HG03571 (cell line): ENCODE measurements around the gene APOO.
"Not testable (repeated sequence)": the region's sequence is repeated elsewhere in the genome, so short reads cannot be mapped to it uniquely, and the experiment has no call there.

ENCODE experiments used
- ATAC-seq: cut with Tn5 transposase; IDR thresholded peaks from one replicate; pipeline ENCODE4 v1.9.1; 2021; ENCODE audit not compliant: unreplicated experiment

APOO gene

DNA sequence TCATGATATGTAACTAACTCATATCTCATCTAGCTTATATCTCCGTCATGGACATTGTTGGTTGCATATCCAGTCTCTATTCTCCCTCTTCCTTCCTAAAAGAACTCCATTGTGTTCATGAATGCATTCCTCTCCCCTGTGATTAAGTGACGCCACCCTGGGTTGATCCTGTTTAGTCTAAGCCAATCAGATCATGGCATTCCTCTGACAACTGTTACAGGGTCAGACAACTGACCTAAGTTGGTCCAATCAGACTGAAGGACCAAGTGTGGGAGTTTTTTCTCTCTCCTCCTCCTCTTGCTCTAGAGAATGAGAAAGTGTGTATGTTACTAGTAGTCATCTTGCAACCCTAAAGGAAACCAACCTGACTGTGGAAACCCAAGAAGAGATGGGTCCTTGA lies 3.6 kb downstream of the APOO start:
- no peak for ATAC-seq

DNA sequence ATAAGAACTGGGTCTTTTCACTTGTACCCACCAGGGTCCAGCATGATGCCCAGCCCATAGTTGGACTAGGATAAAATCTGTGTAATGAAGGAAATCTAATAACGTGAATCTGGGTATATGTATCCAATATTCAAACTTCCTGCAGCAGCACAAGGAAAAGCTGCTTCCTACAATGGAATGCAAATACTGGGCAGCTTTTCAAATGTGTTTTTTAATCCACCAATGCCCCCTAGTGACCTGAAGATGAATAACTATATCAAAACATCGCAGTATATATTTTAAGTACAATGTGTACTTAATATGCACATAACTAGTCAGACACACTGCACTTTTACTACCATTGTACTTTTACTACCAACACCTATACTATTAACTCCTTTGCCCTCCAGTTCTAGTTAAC lies 5.3 kb downstream of the APOO start:
- no peak for ATAC-seq

DNA sequence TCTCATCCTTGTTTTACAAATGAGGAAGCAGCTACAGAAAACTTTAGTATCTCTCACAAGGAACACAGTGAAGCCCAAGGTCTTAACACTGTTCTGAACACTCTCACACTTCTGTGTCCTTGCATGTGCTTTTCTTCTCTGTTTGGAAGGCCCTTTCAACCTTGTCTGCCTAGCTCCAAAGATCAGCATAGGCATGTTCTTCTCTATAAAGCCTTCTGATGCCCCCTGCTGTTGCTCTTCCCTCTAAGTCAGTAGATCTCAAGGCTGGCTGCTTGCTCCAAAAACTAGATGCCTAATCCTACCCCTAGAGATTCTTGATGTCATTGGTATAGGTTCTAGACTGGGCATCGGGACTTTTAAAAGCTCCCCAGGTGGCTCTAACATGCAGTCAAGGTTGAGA lies 5.9 kb downstream of the APOO start:
- no peak for ATAC-seq

DNA sequence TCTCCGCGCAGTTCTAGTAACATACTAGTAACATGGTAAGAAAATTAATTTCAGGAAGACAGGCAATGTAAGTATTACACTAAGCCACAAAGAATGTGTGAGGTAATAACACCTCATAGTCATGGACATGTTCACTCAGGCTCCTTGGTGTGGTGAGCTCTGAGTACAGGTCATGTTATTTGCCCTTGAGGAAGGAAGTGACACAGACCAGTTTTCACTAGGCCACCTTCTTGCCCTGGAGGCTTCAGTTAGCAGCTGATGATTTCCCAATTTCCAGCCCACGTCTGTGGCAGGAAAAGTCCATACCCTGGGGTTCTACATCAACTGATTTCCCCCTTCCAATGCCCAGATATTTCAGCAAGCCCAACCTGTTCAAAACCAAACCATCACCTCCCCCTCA lies 6.7 kb downstream of the APOO start:
- ATAC-seq, result no peak

DNA sequence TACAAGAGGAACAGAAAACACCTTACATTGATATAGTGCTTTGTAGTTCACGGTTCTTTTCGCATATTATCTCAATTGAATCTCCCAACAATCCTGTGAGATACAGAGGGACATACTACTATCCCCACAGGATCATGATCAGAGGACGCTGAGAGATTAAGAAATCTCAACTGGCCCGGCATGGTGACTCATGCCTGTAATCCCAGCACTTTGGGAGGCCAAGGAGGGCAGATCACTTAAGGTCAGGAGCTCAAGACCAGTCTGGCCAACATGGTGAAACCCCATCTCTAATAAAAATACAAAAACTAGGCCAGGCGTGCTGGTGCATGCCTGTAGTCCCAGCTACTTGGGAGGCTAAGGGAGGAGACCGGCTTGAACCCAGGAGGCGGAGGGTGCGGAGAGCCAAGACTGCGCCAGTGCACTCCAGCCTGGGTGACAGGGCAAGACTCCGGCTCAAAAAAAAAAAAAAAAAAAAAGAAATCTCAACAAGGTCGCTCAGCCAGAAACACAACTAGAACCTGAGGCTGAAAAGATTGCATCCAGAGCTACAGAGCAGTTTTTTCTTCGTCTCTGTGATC lies 7.4 kb downstream of the APOO start:
- no peak for ATAC-seq

DNA sequence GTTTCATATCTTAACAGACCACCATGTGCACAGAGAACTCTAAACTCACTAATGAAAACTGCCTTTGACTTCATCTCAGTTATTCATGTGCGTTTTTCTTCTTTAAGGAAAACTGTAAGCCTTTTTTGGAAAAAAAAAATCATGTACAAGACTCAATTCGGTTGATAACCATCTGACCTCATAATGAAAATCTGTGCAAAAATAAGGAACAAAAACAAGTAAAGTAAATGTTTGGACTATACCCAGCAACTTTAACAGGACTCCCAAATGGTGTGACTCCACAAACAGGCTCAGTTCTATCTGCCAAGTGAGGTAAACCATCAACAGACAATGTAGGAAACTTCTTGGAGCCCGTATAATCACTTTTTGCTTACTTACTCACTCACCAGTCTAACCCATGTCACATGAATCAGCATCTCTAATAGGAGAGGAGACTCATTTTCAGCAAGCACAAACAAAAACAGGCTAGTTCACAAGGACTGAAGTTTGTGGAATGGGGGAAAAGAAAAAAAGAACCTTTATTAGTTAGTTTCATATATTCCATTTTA lies 9.3 kb downstream of the APOO start:
- ATAC-seq, result no peak

DNA sequence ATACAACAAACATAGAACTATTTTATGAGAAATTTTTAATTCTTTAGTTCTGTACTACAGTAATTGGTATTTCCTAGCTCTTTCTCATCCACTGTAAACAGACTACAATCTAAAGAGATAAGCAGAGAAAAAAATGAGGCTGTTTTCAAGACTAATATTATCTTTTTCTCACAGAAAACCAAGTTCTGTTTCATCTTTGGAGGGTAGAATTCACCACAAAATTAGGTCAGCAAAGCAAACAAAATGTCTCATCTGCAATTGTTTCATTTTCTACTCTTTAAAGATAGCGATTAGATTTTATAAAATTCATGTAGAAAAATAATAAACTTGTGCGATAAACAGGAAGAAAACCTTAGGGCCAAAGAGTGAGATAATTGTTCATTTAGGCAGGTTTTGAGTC lies 10.8 kb downstream of the APOO start:
- no peak for ATAC-seq

DNA sequence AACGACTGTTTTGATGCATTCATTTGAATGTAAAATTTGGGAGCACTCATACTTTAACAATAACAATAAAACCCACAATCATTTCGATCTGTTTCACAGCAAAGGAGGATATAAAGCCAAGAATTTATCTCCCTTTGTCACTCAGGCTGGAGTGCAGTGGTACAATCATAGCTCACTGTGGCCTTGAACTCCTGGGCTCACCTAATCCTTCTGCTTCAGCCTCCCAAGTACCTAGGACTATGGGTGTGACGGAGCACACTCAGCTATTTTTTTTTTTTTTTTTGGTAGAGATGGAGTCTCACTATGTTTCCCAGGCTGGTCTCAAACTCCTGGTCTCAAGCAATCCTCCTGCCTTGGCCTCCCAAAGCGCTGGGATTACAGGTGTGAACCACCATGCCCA lies 11.2 kb downstream of the APOO start:
- ATAC-seq, result not testable (repeated sequence)

DNA sequence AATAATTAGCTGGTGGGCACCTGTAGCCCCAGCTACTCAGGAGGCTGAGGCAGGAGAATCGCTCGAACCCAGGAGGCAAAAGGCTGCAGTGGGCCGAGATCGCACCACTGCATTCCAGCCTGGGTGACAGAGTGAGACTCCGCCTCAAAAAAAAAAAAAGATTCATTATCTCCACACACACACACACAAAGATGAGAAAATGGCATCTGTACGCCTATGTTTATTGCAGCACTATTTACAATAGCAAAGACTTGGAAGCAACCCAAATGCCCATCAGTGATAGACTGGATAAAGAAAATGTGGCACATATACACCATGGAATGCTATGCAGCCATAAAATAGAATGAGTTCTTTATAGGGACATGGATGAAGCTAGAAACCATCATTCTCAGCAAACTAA lies 12.7 kb downstream of the APOO start:
- ATAC-seq, result not testable (repeated sequence)

DNA sequence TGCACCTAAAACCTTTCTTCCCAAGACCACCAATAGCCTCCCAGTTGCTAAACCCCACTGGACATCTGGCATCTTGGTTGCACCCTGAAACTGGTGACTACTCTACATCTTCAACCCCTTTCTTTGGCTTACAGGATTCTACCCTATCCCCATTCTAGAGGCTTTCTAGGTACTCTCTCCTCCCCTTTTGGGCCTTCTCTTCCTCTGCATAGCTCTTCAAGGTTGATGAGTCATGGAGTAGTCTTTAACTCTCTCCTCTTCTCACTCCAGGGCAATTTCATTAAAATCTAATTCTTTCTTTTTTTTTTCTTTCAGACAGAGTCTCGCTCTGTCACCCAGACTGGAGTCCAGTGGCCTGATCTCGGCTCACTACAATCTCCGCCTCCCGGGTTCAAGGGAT lies 16.8 kb downstream of the APOO start:
- ATAC-seq, result no peak

DNA sequence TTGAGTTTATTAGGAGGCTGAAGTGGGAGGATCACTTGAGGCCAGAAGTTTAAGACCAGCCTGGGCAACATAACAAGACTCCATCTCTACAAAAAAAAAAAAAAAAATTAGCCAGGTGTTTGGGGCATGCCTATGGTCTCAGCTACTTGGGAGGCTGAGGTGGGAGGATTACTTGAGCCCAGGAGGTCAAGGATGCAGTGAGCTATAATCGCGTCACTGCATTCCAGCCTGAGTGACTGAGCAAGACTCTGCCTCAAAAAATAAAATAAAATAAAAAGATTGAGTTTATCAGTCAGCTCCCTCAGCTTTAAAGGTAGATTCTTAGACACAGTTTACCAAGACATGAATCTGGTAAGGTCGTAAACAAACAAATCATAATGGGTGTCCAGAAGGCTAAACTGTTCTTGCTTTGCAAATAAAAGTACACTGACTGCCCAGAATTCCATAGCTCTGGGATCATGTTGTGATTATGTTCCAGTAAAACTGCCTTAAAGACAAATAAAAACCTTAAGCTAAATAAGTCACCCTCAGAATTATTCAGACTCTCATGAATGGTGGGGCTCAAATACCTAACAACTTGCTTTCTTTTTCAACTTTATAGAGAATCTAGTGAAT lies 18.7 kb downstream of the APOO start:
- no peak for ATAC-seq

DNA sequence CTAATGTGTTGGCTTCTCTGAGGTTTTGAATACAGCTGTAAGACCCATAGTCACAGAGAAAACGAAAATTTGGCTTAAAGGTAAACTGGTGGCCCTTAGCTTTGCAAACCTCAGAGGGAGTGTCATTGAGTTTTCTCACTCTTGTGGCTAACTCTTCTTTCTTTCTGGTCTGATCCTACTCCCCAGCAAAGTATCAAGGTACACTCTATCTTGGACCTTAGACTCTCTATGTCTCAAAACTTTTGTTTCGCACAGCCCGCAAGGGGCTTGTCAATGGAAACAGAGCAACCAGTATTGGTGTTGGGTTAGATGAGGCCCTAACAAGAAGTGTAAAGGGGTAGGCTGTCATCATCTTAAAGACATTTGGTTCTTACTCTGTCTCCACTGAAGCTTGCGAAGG lies 19.8 kb downstream of the APOO start:
- no peak for ATAC-seq

DNA sequence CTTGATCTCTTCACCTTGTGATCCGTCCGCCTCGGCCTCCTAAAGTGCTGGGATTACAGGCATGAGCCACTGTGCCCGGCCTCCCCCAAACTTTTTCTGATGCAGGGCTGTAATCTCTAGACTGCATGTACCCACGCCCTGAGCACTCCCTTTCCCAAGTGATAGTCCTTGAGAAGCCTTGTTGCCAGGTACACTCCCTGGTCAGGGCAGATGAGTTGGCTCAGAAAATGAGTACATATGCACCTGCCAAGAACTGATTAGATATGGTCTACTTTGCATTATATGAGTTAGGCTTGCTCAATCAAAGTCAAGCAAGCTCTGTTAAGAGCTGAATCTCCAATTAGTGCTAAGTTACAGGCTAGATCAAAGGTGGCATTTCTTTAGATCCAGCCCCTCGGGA lies 20.3 kb downstream of the APOO start:
- no peak for ATAC-seq

DNA sequence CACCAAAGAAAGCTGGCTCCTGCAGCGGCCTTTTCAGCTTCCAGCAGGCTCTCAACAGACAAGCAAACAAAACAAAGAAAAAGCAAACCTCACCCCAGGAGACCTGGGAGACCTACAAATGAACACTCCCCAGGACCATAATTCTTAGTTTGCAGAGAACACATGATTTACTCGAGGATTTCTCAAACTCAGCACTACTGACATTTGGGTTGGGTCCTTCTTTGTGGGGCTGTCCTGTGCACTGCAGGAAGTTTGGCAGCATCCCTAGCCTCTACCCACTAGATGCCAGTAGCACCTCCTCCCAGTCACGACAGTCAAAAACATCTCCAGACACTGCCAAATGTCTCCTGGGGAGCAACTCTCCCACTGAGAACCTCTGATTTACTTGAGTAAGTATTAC lies 21.9 kb downstream of the APOO start:
- ATAC-seq, result no peak

DNA sequence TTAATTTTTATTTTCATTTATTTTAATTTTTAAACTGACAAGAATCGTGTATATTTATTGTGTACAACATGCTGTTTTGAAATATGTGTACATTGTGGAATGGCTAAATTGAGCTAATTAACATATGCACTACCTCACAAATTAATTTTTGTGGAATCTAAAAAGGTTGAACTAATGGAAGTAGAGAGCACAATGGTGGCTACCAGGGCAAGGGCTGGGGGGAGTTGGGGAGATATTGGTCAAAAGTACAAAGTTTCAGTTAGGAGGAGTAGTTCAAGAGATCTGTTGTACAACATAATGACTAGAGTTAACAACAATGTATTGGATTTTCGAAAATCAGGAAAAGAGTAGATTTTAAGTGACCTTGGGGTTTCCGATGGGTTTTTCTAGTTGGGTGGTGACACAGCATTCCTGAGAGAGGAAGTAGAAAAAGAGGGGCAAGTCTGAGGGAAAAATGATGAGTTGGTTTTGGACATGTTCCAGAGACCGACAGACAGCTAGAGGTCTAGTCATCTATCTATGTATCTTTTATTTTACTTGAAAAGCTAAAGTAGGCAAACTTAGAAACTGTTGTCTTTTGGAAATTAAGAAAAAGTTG lies 23.2 kb downstream of the APOO start:
- no peak for ATAC-seq

DNA sequence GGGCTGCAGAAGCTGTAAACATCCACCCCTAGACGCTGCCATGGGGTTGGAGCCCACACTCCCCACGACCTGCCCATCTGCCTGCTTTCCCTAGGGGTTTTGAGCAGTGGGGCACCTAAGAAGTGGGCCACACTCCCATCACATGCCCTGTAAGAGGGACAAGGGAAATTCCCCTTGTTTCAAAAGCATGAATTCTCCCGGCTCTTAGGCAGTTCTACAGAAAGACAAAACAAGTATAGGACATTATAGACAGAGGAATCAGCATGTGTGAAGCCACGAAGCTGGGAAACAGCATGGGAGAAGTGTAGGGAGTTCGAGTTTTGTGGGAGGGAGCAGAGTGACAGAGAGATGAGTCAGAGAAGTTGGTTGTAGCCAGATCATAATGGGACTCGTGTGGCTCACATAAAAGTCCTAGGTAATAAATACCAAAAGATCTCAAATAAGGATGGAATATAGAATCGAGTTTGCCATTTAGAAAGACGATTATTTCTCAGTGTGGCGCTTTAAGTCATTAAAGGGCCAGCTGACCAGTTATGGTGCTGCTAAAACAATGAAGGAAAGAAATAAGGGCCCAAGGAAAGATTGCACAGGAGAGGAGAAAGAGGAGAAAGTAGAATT lies 23.9 kb downstream of the APOO start:
- ATAC-seq, result no peak

DNA sequence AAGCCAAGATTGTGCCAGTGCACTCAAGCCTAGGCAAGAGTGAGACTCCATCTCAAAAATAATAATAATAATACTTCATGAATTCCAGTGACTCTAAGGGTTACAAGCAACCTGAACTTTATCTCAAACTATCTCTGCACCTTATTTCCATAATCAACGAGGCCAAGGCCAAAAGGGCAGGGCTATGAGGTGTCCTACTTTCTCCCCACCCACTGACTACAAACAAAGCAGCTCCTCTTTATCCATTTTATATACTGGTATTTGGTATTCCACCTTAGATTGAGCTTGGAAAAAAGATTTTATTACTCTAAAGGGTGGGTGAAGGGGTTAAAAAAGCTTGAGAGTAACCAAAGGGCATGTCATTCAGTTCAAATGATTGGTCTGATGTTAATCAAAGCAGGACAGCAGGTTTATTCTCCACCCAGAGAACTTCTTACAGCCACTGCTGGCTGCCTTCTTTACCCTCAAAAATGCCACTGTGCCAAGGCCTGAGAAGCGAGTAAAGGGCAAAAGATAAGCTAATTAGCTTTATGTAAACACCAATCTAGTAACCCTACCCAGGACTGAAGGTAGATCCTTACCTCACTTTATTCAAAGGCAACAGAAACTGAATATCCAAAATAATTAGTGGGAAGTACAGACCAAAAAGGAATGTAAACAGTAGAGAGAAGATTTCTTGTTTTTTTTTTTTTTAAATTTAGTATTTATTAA lies 28.2 kb downstream of the APOO start:
- no peak for ATAC-seq

DNA sequence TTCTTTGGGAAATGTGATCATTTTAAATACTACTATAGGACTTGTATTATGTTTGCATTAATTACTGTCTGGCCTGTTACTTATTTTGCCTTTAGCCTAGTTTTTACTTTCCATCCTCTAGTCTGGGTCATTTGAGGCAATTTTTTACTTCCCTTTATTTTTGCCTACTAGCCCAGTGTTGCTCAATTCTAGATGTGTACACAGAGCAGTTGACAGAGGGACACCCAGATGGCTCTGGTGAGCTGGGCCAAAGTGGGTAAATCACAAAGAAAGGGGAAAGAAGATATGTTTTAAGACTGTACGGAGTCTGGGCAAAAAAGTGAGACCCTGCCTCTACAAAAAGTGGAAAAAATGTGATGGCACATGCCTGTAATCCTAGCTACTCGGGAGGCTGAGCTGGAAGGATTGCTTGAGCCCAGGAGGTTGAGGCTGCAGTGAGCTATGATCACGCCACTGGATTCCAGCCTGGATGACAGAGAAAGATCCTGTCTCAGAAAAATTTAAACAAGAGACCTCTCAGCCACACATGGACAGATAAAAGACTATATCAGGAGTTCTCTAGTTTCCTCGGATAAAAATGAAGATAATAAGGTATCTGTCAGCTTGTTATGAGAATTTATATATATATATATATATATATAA lies 35.7 kb downstream of the APOO start:
- ATAC-seq, result no peak

DNA sequence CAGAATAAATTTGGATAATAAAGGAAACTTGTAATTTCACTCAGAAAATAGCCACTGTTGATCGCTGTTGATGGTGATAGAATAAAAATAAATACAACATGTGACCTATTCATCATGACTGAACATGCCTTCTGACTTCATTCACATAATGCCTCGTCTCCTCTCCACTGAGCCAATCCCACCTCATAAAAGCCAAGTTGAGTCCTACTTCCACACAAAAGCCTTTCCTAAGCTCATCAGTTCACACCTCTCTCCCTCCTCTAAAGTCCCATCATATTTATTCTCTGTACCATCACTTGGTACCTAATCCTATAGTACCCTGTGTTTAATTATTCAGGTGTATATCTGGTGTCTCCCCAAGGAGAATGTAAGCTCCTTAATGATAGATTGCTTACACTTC lies 37.7 kb downstream of the APOO start:
- ATAC-seq, result no peak

DNA sequence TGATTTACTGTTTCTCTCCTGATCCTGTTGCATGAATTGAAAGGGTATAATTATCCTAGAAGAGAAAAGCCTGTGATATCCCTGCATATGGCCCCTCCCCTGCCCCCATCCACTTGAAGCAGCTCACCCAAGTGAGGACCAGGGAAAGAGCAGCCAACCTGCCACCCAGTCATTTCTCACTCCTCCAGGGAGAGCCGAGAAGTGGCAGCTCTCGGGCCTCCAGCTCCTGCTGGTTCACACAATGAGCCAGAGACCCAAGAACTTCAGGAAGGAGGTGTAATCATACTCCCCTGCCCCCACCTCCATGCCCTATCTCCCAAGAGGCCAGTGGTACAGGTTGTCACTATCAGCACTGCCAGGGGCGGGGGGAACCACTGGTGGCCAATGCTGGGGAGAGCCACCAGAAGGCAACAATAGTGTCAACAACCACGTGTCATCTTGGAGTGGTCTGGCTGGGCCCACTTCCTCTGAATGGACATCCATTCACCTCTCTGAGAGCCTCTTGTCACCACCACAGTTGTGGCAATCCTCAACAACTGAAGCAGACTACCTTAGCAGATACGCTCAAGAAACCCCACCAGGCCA lies 42.9 kb downstream of the APOO start:
- no peak for ATAC-seq

DNA sequence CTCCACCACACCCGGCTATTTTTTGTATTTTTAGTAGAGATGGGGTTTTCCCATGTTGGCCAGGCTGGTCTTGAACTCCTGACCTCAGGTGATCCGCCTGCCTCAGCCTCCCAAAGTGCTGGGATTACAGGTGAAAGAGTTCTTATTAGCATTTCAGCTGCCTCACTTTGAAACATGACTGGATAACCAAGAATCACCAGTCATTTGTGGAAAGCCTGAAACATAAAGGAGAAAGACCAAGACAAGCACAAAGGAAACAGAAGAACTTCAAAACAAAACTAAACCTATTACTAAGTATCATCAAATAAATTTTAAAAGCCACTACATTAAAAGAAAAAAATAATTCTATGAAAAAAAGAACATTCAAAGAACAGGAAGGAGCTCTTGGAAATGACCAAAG lies 45.8 kb downstream of the APOO start:
- not testable (repeated sequence) for ATAC-seq
